Retinal pigment epithelial cell (primary cell): ENCODE data around the gene KLHL30.

ENCODE experiments used
- DNase-seq: peaks from one replicate; pipeline ENCODE4 v3.0.0-alpha.2; 2010; ENCODE audit warnings: low read depth
- H3K4me3 ChIP-seq: 2 replicates; pipeline ENCODE4 v1.5.1; 2011; ENCODE audit warnings: mild to moderate bottlenecking, low read length, control low read depth, moderate library complexity
- TF ChIP-seq, protein P1 (sequence below): conservative IDR thresholded peaks from 2 replicates; pipeline ENCODE4 v1.5.1; 2011; ENCODE audit warnings: low read depth, low read length, control low read depth, inconsistent platforms

The KLHL30 gene

GRCh38 chr2:238104691-238105371 lies 33.6 kb upstream of the KLHL30 start:
- H3K4me3 ChIP-seq: no peak overlapping the region
- TF ChIP-seq, protein P1, sequence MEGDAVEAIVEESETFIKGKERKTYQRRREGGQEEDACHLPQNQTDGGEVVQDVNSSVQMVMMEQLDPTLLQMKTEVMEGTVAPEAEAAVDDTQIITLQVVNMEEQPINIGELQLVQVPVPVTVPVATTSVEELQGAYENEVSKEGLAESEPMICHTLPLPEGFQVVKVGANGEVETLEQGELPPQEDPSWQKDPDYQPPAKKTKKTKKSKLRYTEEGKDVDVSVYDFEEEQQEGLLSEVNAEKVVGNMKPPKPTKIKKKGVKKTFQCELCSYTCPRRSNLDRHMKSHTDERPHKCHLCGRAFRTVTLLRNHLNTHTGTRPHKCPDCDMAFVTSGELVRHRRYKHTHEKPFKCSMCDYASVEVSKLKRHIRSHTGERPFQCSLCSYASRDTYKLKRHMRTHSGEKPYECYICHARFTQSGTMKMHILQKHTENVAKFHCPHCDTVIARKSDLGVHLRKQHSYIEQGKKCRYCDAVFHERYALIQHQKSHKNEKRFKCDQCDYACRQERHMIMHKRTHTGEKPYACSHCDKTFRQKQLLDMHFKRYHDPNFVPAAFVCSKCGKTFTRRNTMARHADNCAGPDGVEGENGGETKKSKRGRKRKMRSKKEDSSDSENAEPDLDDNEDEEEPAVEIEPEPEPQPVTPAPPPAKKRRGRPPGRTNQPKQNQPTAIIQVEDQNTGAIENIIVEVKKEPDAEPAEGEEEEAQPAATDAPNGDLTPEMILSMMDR: no peak
- no peak for DNase-seq

DNA sequence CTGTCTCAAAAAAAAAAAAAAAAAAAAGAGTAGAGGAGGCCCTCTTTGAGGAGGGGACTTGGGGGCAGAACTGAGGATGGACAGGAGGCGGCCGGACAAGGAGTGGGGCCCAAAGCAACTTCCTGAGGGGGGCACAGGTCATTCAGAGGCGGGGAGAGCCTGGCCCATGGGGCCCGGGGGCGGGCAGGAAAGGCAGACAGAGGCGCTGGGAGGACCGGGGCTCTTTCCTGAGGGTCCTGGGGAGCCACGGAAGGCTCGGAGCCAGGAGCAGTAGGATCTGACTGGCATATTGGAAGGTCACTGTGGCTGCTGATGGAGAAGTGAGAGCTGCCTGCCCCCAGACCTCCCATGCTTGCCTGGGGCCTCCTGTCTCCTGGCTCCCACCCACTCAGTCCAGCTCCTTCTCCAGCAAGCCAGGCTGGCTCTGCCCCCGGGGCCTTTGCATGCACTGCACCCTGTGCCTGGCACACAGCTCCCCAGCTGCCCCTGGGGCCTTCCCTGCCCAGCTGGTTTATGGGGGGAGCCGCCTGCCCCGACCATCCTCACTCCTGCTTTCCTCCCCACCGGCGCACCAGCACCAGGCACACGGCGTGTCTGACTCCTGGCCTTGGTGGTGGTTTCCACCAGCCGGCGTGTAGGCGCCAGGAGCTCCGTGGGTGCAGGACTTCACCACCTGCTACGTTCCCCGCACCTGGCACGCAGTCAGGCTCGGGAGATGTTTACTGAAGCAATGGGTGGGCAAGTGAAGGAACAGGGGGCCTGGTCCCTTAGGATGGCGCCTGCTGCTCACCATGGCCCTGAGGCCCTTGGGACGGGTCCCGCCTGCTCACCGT lies 32.7 kb upstream of the KLHL30 start:
- H3K4me3 ChIP-seq: no peak overlapping the region
- no peak for DNase-seq
- TF ChIP-seq, protein P1: no peak

GRCh38 chr2:238106339-238106697 lies 32.1 kb upstream of the KLHL30 start:
- no peak for DNase-seq
- TF ChIP-seq, protein P1: no peak
- no peak overlapping the region for H3K4me3 ChIP-seq

DNA sequence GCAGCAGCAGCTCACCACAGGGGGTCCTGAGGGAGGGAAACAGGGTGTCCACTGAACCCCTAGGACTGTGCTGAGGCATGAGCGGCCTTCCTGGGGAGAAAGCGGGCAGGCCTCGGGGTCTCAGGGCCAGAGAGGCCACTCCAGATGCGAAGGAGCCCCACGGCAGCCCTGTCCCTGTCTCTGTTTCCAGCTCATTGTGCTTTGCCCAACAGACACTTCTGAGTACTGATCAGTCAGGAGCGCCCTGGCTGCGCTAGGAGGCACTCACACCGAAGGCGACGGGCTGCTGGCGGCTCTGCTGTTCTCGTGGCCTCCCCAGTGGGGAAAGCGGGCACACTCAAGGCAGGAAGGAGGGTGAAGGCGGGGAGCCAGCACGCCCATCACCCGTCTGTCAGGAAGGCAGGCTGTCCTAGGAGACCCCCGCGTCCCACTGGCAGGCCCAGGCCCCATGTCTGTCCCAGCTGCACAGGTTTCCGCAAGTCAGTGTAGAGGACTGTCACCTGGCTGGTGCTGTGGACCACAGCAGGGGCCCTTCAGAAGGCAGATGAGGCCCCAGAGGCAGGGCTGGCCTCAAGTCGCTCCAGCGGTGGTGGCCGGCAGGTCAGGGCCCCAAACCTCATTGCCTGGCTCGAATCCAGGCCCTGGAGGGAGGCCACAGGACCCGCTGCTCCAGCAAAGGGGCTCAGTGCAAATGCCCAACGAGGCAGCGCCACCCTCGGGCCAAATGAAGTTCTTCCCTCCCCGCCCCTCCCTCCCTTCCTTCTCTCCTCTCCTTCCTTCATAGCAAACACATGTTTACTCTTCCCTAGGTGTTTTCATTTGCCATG lies 31.6 kb upstream of the KLHL30 start:
- no peak for DNase-seq
- H3K4me3 ChIP-seq: no peak overlapping the region
- TF ChIP-seq, protein P1: no peak

- no peak overlapping the region for H3K4me3 ChIP-seq
- DNase-seq: no peak
- TF ChIP-seq, protein P1: no peak
Measured at GRCh38 chr2:238107525-238108422, 30.7 kb upstream of the KLHL30 start.

DNA sequence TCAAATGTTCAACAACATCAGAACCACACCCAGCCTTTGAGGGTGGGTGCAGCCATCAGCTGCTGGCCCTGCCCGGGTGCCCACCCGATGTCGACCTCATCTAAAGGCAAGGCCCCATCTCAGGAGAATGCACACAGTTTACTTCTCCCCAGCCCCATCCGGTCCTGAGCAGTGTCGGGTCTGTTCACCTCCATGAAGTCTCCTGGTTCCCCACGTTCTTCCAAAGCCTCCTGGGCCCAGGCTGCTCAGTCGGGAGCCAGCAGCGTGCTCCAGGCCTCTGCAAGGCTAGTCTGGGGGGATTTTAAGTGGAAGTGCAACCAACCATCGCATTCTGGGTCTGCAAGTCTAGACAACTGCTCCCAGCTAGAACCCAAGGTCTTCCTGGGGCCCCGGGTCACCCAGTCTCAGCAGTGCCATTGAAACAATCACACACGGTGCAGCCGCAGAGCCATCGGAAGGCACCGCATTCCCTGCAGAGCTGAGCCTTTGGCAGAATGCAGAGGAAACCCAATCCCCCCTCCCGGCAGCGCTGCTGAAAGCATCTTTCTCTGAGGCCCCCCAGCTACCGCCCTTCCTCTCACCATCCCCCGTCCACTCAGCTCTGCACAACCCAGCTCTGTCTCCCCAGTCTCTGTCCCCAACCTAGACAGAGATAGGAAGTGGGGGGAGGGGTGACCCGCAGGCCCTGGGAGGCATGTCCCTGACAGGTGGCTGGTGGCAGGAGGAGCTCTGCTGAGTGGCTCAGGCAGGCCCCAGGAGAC lies 29.9 kb upstream of the KLHL30 start:
- DNase-seq: no peak
- no peak overlapping the region for H3K4me3 ChIP-seq
- TF ChIP-seq, protein P1: no peak
